ENCODE data around the gene CAMLG.
"Not testable (repeated sequence)": the region's sequence is repeated elsewhere in the genome, so short reads cannot be mapped to it uniquely, and the experiment has no call there.

Gene CAMLG

DNA sequence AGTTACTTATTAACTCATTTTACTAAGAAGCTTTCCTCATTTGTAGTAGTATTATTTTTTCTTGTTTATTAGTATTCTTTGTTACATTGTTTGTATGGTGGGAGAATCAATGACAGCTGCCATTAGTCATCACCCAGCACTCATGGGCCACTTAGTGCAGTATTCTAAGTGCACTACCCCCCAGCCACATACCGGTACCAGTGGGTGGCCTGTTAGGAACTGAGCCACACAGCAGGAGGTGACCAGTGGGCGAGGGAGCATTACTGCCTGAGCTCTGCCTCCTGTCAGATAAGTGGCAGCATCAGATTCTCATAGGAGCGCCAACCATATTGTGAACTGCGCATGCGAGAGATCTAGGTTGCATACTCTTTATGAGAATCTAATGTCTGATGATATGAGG, 24.2 kb upstream of the CAMLG start:
- peaks cover 5% of the 10 kb centered on the region for H3K4me1 ChIP-seq (ENCODE audit: control insufficient read depth, insufficient read depth, low read depth, low read length)
- H3K18ac ChIP-seq (ENCODE audit: low read depth in 1 of 2, low read length in 2 of 2): no peak overlapping the region
- H4K8ac ChIP-seq (ENCODE audit: low read length): no peak overlapping the region
- no peak overlapping the region for H4K91ac ChIP-seq (ENCODE audit: low read length)
- no peak overlapping the region for H3K4me2 ChIP-seq (ENCODE audit: low read length, poor library complexity, severe bottlenecking)
- peaks cover 41 to 75% of the 10 kb centered on the region in 2 experiments for H3K36me3 ChIP-seq (ENCODE audit: control insufficient read depth in 1 of 2, insufficient read depth in 2 of 2, low read depth in 1 of 2, low read length in 2 of 2)
- H2BK12ac ChIP-seq (ENCODE audit: low read length in 2 of 2): no peak overlapping the region
- no peak overlapping the region for H2BK15ac ChIP-seq (ENCODE audit: low read depth, poor library complexity, severe bottlenecking)
- H2AK5ac ChIP-seq (ENCODE audit: low read length, severe bottlenecking): no peak overlapping the region
- no peak for DNase-seq
- no peak overlapping the region for H3K4ac ChIP-seq (ENCODE audit: low read depth in 1 of 2, low read length in 2 of 2)
- H3K9me3 ChIP-seq (ENCODE audit: control insufficient read depth, low read length): no peaks in the 10 kb centered on the region
- no peaks in the 10 kb centered on the region for H3K27me3 ChIP-seq (ENCODE audit: control insufficient read depth in 1 of 2, insufficient read depth in 1 of 2, low read length in 2 of 2)
- no peak overlapping the region for H2AFZ ChIP-seq (ENCODE audit: low read depth, low read length)
- WGBS: 90% methylated on average over 2 of the region's 5 CpGs
- H3K27ac ChIP-seq (ENCODE audit: low read length, poor library complexity, severe bottlenecking): peak overlapping the region; percentile 58
- no peak overlapping the region for H2BK120ac ChIP-seq (ENCODE audit: low read depth, low read length)
- H3K4me3 ChIP-seq (ENCODE audit: insufficient read depth in 1 of 2, low read depth in 1 of 2, low read length in 2 of 2): no peak overlapping the region
- no peak overlapping the region for H3K14ac ChIP-seq (ENCODE audit: low read length in 2 of 2)
- H3K79me1 ChIP-seq (replicated peaks; ENCODE audit: low read length, poor library complexity, severe bottlenecking): peaks cover 5% of the 10 kb centered on the region
- H3K9ac ChIP-seq (ENCODE audit: low read length): no peak overlapping the region
- no peak overlapping the region for H3K23ac ChIP-seq (ENCODE audit: low read length in 2 of 2)
- H2BK5ac ChIP-seq (ENCODE audit: low read depth, low read length, poor library complexity, severe bottlenecking): no peak overlapping the region

GRCh38 chr5:134714541-134714940, 23.8 kb upstream of the CAMLG start:
- no peak overlapping the region for H2BK5ac ChIP-seq (ENCODE audit: low read depth, low read length, poor library complexity, severe bottlenecking)
- H3K14ac ChIP-seq (ENCODE audit: low read length in 2 of 2): no peak overlapping the region
- 100% methylated on average over 3 of the region's 3 CpGs for WGBS
- H3K27me3 ChIP-seq (ENCODE audit: control insufficient read depth in 1 of 2, insufficient read depth in 1 of 2, low read length in 2 of 2): no peaks in the 10 kb centered on the region
- H2AFZ ChIP-seq (ENCODE audit: low read depth, low read length): no peak overlapping the region
- no peak overlapping the region for H4K91ac ChIP-seq (ENCODE audit: low read length)
- H3K9me3 ChIP-seq (ENCODE audit: control insufficient read depth, low read length): no peaks in the 10 kb centered on the region
- H3K27ac ChIP-seq (ENCODE audit: low read length, poor library complexity, severe bottlenecking): peak overlapping the region; percentile 58
- no peak overlapping the region for H3K4me2 ChIP-seq (ENCODE audit: low read length, poor library complexity, severe bottlenecking)
- H3K79me1 ChIP-seq (replicated peaks; ENCODE audit: low read length, poor library complexity, severe bottlenecking): peaks cover 7% of the 10 kb centered on the region
- no peak overlapping the region for H3K18ac ChIP-seq (ENCODE audit: low read depth in 1 of 2, low read length in 2 of 2)
- peaks cover 5% of the 10 kb centered on the region for H3K4me1 ChIP-seq (ENCODE audit: control insufficient read depth, insufficient read depth, low read depth, low read length)
- H2BK15ac ChIP-seq (ENCODE audit: low read depth, poor library complexity, severe bottlenecking): no peak overlapping the region
- H3K36me3 ChIP-seq (ENCODE audit: control insufficient read depth in 1 of 2, insufficient read depth in 2 of 2, low read depth in 1 of 2, low read length in 2 of 2): peaks cover 45 to 75% of the 10 kb centered on the region in 2 experiments
- no peak for DNase-seq
- H3K9ac ChIP-seq (ENCODE audit: low read length): no peak overlapping the region
- no peak overlapping the region for H2AK5ac ChIP-seq (ENCODE audit: low read length, severe bottlenecking)
- no peak overlapping the region for H3K23ac ChIP-seq (ENCODE audit: low read length in 2 of 2)
- no peak overlapping the region for H2BK120ac ChIP-seq (ENCODE audit: low read depth, low read length)
- H2BK12ac ChIP-seq (ENCODE audit: low read length in 2 of 2): no peak overlapping the region
- no peak overlapping the region for H3K4me3 ChIP-seq (ENCODE audit: insufficient read depth in 1 of 2, low read depth in 1 of 2, low read length in 2 of 2)
- no peak overlapping the region for H3K4ac ChIP-seq (ENCODE audit: low read depth in 1 of 2, low read length in 2 of 2)
- no peak overlapping the region for H4K8ac ChIP-seq (ENCODE audit: low read length)

DNA sequence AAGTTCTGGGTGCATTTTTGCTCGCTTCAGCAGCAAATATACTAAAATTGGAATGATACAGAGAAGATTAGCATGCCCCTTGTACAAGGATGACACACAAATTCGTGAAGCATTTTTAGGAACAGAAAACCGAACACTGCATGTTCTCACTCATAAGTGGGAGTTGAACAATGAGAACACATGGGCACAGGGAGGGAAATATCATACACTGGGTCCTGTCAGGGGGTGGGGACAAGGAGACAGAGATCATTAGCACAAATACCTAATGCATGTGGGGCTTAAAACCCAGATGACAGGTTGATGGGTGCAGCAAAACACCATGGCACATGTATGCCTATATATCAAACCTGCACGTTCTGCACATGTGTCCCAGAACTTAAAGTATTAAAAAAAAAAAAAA, 22.9 kb upstream of the CAMLG start:
- not testable (repeated sequence) for H3K4me2 ChIP-seq (ENCODE audit: low read length, poor library complexity, severe bottlenecking); H2BK15ac ChIP-seq (ENCODE audit: low read depth, poor library complexity, severe bottlenecking); H2BK12ac ChIP-seq (ENCODE audit: low read length in 2 of 2); H3K9me3 ChIP-seq (ENCODE audit: control insufficient read depth, low read length); H4K8ac ChIP-seq (ENCODE audit: low read length); H2BK5ac ChIP-seq (ENCODE audit: low read depth, low read length, poor library complexity, severe bottlenecking); H3K4ac ChIP-seq (ENCODE audit: low read depth in 1 of 2, low read length in 2 of 2); H3K27me3 ChIP-seq (ENCODE audit: control insufficient read depth in 1 of 2, insufficient read depth in 1 of 2, low read length in 2 of 2); H3K23ac ChIP-seq (ENCODE audit: low read length in 2 of 2); H3K79me1 ChIP-seq (replicated peaks; ENCODE audit: low read length, poor library complexity, severe bottlenecking); H3K4me1 ChIP-seq (ENCODE audit: control insufficient read depth, insufficient read depth, low read depth, low read length); H3K14ac ChIP-seq (ENCODE audit: low read length in 2 of 2); DNase-seq; H3K9ac ChIP-seq (ENCODE audit: low read length); H2BK120ac ChIP-seq (ENCODE audit: low read depth, low read length); H3K4me3 ChIP-seq (ENCODE audit: insufficient read depth in 1 of 2, low read depth in 1 of 2, low read length in 2 of 2); H2AK5ac ChIP-seq (ENCODE audit: low read length, severe bottlenecking); H3K27ac ChIP-seq (ENCODE audit: low read length, poor library complexity, severe bottlenecking); H2AFZ ChIP-seq (ENCODE audit: low read depth, low read length); H4K91ac ChIP-seq (ENCODE audit: low read length); H3K18ac ChIP-seq (ENCODE audit: low read depth in 1 of 2, low read length in 2 of 2)
- 92% methylated on average over 4 of the region's 4 CpGs for WGBS
- H3K36me3 ChIP-seq (ENCODE audit: control insufficient read depth in 1 of 2, insufficient read depth in 2 of 2, low read depth in 1 of 2, low read length in 2 of 2): peaks cover 41 to 74% of the 10 kb centered on the region in 2 experiments

- Histone ChIP-seq H2AK5ac (ENCODE audit: low read length, severe bottlenecking) (no peak overlapping the region), H3K4ac (ENCODE audit: low read depth in 1 of 2, low read length in 2 of 2) (no peak overlapping the region), H3K27ac (ENCODE audit: low read length, poor library complexity, severe bottlenecking) (no peak overlapping the region), H3K14ac (ENCODE audit: low read length in 2 of 2) (no peak overlapping the region), H3K79me1 (replicated peaks; ENCODE audit: low read length, poor library complexity, severe bottlenecking) (peaks cover 7% of the 10 kb centered on the region), H3K18ac (ENCODE audit: low read depth in 1 of 2, low read length in 2 of 2) (no peak overlapping the region), H3K4me1 (ENCODE audit: control insufficient read depth, insufficient read depth, low read depth, low read length) (no peaks in the 10 kb centered on the region), H4K91ac (ENCODE audit: low read length) (no peak overlapping the region), H4K8ac (ENCODE audit: low read length) (no peak overlapping the region), H3K4me3 (ENCODE audit: insufficient read depth in 1 of 2, low read depth in 1 of 2, low read length in 2 of 2) (no peak overlapping the region), H2BK15ac (ENCODE audit: low read depth, poor library complexity, severe bottlenecking) (no peak overlapping the region), H3K9me3 (ENCODE audit: control insufficient read depth, low read length) (no peaks in the 10 kb centered on the region), H3K4me2 (ENCODE audit: low read length, poor library complexity, severe bottlenecking) (no peak overlapping the region), H3K27me3 (ENCODE audit: control insufficient read depth in 1 of 2, insufficient read depth in 1 of 2, low read length in 2 of 2) (no peaks in the 10 kb centered on the region), H3K23ac (ENCODE audit: low read length in 2 of 2) (no peak overlapping the region), H2BK12ac (ENCODE audit: low read length in 2 of 2) (no peak overlapping the region), H2BK5ac (ENCODE audit: low read depth, low read length, poor library complexity, severe bottlenecking) (no peak overlapping the region), H3K36me3 (ENCODE audit: control insufficient read depth in 1 of 2, insufficient read depth in 2 of 2, low read depth in 1 of 2, low read length in 2 of 2) (peaks cover 22 to 68% of the 10 kb centered on the region in 2 experiments), H3K9ac (ENCODE audit: low read length) (no peak overlapping the region), H2AFZ (ENCODE audit: low read depth, low read length) (no peak overlapping the region), H2BK120ac (ENCODE audit: low read depth, low read length) (no peak overlapping the region)
- 100% methylated on average over 1 of the region's 1 CpG for WGBS
- DNase-seq: no peak
Observed at GRCh38 chr5:134724872-134725271, 13.5 kb upstream of the CAMLG start.

All from mesenchymal stem cell (in vitro differentiated cells and primary cell).